Stimulated activated CD8-positive, alpha-beta memory T cell treated with anti-CD3 and anti-CD28 coated beads, Interleukin-4, amount 100 ng/mL, for 4 hours (primary cell): ENCODE measurements around the gene ATP9B.
"Not testable (repeated sequence)": the region's sequence is repeated elsewhere in the genome, so short reads cannot be mapped to it uniquely, and the experiment has no call there.

ENCODE experiments used
- DNase-seq, 2 donors: peaks; one replicate each; pipeline ENCODE4 v3.0.0-alpha.2; 2020; ENCODE audit warnings: low read depth in 2 of 2, low spot score in 1 of 2

Gene ATP9B

GRCh38 chr18:79239631-79240030 lies 170.4 kb downstream of the ATP9B start:
- DNase-seq, result no peak

GRCh38 chr18:79241755-79242154 lies 172.6 kb downstream of the ATP9B start:
- no peak for DNase-seq

DNA sequence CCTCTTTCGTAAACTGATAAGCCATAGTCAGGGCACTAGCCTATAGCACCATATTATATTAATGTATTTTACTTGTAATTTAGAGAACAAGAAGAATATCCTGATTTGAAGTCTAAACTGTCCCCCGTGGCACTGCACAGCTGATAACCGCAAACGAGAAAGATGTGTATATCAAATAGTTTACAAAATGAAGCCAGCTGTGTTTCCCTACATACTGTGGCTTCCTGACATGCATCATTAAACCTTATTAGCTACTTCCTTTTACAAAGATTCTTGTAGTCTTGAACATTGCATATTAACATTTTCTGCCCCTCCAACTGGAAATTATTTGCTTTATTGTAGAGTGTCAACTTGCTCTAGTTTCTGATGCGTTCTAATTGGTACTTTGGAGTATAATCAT lies 173.1 kb downstream of the ATP9B start:
- DNase-seq, result no peak

DNA sequence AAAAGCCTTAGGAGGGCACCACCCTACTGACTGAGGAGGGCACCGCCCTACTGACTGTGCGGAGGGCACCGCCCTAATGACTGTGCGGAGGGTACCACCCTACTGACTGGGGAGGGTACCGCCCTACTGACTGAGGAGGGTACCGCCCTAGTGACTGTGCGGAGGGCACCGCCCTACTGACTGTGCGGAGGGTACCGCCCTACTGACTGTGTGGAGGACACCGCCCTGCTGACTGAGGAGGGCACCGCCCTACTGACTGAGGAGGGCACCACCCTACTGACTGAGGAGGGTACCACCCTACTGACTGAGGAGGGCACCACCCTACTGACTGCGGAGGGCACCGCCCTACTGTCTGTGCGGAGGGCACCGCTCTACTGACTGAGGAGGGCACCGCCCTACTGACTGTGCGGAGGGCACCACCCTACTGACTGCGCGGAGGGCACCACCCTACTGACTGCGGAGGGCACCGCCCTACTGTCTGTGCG lies 176.4 kb downstream of the ATP9B start:
- DNase-seq, result no peak

DNA sequence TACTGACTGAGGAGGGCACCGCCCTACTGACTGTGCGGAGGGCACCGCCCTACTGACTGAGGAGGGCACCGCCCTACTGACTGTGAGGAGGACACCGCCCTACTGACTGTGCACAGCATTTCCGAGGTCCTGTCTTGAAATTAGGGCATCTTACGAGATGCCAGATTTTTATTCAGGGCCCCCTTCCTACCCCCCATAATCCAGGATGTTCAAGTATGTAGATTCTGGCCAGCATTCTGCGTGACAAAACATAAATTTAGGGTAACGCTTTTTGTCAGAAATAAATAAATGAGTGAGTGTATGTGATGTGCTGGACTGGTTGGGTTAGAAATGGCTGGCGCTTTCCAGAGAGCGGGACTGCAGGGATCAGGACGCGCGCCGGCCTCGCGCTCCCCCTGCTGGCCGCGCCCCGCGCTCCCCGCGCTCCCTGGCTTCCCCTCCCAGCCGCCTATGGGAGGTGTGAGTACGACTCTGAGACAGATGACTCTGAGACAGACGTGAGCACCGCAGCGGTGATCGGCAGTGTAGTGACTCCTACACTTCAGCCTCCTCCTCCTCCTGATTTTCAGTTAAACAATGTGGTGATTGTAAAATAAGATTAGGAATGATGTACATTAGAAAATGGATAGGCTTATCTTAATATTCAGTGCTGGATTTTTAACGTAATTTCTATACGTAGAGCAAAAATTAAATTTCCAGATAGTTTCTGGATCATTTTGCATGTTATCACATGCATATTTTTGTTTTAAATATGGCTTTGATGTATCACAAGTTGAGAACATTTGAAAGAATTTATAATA lies 177.3 kb downstream of the ATP9B start:
- peak; percentile 34 to 40 for DNase-seq

GRCh38 chr18:79248495-79249060 lies 179.4 kb downstream of the ATP9B start:
- no peak for DNase-seq

DNA sequence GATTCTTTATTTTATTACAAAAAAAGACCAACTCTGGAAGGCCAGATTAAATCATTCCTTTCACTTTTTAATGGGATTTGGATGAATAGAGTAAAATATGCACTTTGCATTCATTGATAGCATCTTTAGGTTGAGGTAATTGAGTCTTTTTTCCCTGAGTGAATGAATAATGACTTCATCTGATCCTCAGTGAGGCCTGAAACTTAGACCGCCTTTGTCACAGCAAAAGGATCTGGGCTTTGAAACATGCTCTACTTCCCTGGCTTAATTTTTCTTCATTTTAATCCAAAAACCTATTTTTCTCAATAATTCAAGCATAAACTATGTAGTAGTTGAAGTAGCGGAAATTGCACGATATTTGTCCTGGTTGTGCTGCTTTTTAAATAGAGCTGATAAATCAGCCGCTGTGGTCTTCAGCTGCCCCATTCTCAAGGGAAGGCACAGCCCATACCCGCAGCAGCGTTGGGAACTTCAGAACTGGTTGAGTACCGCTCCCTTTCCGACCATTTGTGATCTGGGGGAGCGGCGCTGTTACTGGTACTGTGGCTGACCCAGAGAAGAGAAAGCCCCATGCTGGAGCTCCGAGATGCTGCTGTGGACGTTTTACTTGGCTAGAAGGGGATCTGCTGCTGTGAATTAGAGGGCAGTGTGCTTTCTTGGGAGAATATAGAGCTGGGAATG lies 181.2 kb downstream of the ATP9B start:
- no peak for DNase-seq

DNA sequence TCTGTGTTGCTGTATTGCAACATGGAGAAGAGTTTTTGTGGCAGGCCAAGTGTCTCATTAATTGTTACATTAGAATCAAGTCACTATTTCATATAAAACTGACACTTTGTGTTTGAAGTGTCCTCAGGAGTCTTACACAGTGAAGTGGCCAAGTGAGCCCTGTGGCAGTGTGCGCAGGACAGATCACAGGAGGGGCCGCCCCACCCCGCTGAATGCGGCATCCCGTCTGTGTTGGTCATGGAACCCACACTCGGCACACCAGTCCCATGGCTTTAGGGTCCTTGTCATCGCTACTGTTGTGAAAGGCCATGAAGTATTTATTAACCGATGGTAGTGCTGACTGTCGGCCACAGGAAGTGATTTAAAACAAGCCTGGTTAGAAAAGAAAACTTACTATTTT lies 181.8 kb downstream of the ATP9B start:
- DNase-seq, result no peak

DNA sequence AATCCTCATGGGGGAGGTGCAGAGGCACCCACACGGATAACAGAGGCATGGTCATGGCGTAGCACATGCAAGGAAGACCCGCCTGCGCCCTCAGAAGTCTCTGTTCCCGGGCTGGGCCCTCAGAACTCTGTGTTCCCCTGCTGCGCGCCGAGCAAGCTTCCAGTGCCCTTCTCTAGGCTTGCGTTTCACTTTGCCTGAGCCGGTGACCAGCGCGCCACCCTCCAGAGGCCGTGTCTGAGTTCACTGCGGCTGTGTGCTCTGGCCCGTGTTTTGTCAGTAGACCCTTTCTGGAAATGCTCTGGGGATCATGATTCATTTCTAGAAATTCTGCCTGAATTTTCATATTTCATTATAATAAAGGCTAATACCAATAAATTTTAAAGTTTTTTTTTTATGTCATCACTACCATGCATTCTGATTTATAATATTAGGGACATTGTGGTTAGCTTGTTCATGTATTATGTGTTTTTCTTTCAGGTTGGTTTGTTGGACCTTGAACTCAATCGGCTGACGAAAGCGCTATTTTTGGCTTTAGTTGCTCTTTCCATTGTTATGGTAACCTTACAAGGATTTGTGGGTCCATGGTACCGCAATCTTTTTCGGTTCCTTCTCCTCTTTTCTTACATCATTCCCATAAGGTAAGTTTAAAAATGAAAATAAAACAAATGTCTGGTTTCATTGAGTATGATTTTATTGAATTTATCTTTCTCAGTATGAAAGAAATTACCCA lies 183.9 kb downstream of the ATP9B start:
- no peak for DNase-seq

DNA sequence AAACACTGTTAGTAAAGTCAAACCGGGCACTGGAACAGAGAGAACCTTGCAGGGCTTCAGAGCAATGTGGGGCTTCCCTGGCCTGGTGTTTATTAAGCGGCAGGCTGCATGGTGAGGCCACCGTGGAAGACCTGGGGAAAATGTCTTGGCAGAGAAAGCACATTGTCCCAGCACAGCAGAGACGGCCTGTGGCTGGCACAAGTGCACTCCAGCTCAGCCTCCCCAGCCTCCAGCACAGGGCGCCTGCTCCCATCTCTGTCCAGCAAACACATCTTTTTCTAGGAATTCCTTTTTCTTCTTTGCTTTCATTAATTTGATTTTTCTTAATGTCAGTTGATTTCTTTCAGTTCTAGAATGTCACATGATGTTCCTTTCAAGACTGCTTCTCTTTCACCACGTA lies 188.3 kb downstream of the ATP9B start:
- no peak for DNase-seq

DNA sequence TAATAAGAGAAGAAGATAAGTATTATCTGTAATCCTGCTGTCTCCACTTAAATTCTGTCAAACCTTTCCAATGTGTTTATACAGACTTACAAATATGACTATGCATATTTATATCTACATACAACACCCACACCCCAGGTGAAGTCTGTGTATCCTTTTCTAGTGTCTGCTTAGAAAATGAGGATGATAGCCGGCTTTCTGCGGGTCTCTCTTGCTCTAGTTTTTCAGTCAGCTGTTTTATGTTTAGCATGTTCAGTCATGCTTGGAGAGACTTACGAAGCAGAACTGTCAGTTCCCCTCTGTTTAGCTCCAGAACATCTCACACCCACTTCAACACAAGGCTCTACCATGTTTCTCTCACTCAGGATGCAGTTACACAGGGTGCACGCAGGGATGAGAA lies 189.3 kb downstream of the ATP9B start:
- DNase-seq, result no peak

DNA sequence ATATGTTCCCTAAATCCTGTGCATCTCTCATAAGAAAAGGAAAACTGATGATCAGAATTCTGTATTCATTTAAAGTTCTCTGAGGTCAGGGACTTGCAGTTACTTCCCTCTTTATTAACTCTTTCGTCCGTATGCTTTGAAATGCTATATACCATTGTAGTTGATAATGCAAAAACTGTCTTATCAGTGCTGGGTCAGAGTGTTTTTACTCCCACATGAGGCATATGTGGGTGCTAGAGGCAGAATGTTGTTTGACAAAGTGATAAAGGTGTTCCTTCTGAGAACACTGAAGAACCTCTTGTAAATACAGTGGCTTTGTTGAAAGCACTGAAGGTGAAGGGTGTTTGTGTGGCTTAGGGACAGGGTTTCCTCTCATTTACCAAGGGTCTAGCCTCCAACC lies 190.0 kb downstream of the ATP9B start:
- DNase-seq, result no peak

GRCh38 chr18:79260023-79260422 lies 190.8 kb downstream of the ATP9B start:
- no peak for DNase-seq

DNA sequence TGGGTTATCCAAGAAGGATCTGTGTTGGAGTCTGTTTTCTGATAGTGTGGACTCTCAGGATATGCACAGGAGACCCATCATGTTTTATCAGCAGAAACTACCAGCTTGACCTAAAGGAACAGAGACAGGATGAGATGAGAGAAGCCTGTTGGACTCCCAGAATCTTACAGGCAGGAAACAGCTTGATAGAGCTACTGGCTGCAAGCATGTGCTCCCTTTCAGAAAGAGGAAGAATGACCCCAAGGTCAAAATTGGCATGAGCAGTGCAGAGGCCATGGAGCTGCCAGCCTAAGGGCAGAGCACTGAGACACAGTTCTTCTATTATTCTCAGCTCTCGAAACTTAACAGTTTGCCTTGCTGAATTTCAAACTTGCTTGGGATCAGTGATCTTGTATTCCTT lies 191.3 kb downstream of the ATP9B start:
- no peak for DNase-seq

DNA sequence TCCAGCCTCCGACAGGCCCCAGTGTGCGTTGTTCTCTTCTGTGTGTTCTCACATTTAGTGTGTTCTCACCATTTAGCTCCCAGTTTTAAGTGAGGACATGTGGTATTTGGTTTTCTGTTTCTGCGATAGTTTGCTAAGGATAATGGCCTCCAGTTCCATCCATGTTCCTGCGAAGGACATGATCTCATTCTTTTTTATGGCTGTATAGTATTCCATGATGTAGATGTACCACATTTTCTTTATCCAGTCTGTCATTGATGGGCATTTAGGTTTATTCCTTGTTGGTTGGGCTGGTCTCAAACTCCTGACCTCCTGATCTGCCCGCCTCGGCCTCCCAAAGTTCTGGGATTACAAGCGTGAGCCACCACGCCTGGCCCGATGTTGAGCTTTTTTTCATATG lies 195.9 kb downstream of the ATP9B start:
- not testable (repeated sequence) for DNase-seq

- not testable (repeated sequence) for DNase-seq
Observed at GRCh38 chr18:79271812-79272211, 202.6 kb downstream of the ATP9B start.

DNA sequence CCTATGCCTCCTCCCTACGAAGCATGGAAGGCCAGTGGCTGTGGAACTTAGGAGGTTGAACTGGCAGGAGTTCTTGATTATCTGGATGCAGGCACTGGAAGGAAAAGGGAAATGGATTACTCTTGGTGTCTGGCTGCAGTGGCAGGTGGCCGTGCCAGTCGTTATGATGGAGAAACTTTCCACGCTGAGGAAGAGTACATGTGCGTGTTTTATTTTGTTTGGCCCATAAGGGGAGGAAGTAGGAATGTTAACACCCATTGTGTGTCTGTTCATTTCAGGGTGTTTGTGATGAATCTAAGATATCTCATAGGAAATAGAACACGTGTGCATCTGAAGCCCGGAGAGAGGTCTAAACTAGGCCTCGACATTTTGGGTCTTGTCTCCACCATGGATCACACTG lies 203.7 kb downstream of the ATP9B start:
- DNase-seq, result no peak

- no peak for DNase-seq
Observed at GRCh38 chr18:79274823-79275222, 205.6 kb downstream of the ATP9B start.

DNA sequence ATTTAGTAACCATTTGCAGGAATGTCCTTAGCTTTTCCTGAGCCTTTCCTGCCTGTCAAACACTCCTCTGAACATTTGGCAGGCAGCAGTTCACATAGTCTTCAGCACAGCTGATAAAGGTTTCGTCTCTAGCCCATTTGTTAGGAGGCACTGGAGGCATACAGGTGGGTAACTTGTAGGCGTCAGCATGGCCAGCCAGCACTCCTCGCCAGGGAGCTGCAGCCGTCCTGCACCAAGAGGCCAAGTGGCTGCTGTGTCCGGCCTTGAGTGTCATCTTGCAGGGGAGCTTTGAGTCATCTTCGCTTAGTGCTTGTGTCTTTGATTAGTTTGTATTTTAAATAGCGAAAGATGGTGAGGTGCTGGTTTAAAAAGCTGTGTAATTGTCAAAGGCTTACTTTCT lies 206.3 kb downstream of the ATP9B start:
- no peak for DNase-seq

- no peak for DNase-seq
Observed at GRCh38 chr18:79275992-79276391, 206.8 kb downstream of the ATP9B start.

GRCh38 chr18:79278896-79279295 lies 209.7 kb downstream of the ATP9B start:
- DNase-seq, result no peak
